Glutamatergic neuron (in vitro differentiated cells): Measurements from ENCODE around the gene PIGQ. TPM values are rescaled to one million over a fixed set of nuclear protein-coding genes. Genes with fewer than 3 reads are reported as not detected.

Experiments used
- DNase-seq: peaks from one replicate; pipeline ENCODE4 v3.0.0; 2022
- H3K27ac Mint-ChIP-seq: one replicate; pipeline ENCODE4 v1.8.0; 2020; ENCODE audit warnings: mild to moderate bottlenecking, mixed read lengths, inconsistent platforms; ENCODE audit not compliant: unreplicated experiment
- H3K27me3 Mint-ChIP-seq: one replicate; pipeline ENCODE4 v1.8.0; 2020; ENCODE audit warnings: mild to moderate bottlenecking, moderate library complexity, mixed read lengths, inconsistent platforms; ENCODE audit not compliant: unreplicated experiment
- H3K36me3 Mint-ChIP-seq: one replicate; pipeline ENCODE4 v1.8.0; 2020; ENCODE audit warnings: mild to moderate bottlenecking, mixed read lengths, inconsistent platforms; ENCODE audit not compliant: unreplicated experiment
- H3K4me1 Mint-ChIP-seq: one replicate; pipeline ENCODE4 v1.8.0; 2020; ENCODE audit warnings: mild to moderate bottlenecking, low read depth, mixed read lengths, inconsistent platforms; ENCODE audit not compliant: unreplicated experiment
- H3K4me3 Mint-ChIP-seq: one replicate; pipeline ENCODE4 v1.8.0; 2020; ENCODE audit warnings: mild to moderate bottlenecking, mixed read lengths, inconsistent platforms; ENCODE audit not compliant: unreplicated experiment
- H3K9me3 Mint-ChIP-seq: one replicate; pipeline ENCODE4 v1.8.0; 2020; ENCODE audit warnings: mild to moderate bottlenecking, moderate library complexity, mixed read lengths, inconsistent platforms; ENCODE audit not compliant: unreplicated experiment
- CTCF ChIP-seq: fragments of 200-600 bp; sonication (generic); IDR thresholded peaks from one replicate; pipeline ENCODE4 v1.5.0; 2021; ENCODE audit not compliant: partially characterized antibody, unreplicated experiment
- total RNA-seq: library from RNA; stranded (reverse); fragmentation: NEBNext Ultra II Directional; extraction: Animal tissue kit (Norgen Biotek cat#: 25700); gene quantifications from one replicate; pipeline ENCODE4 v1.2.1, GENCODE V29; 2021; ENCODE audit not compliant: unreplicated experiment

Gene PIGQ
- total RNA-seq, 1 donor from 2014 or later: 85.0 TPM

DNA sequence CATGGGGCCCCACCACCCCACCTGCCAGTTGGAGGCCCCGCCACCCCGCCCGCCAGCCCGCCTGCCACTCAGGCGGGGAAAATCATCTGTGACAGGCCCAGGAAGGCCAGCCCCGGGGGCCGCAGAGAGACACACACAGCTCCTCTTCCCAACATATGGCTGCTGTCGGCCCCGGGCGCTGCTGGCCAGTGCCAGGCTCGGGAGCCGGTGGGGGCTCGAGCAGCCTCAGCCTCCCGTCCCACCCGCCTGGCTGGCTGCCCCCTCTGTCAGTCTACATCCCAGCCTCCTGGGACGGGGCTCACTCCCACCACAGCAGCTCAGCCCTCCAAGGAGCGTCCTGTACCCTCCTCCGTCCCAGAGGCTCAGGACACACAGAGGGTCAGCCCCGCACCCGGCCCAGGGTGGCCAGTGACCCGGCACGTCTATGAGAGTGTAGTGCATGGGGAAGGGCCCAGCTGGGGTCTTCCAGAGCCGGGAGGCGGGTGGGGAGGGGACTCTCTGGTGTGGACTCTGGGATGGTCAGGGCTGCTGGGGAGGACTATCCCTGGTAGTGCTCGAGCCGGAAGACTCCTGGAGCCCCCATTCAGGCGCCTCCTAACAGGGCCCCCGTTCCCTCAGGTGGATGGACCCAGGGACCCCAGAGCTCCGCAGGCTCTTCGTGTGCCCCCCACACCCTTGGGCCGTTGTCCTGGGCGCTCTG, 13.1 kb upstream of the PIGQ start:
- Mint-ChIP-seq H3K27me3 (no peaks in the 10 kb centered on the region), H3K9me3 (no peaks in the 10 kb centered on the region), H3K4me1 (no peaks in the 10 kb centered on the region), H3K4me3 (no peak overlapping the region), H3K27ac (no peak overlapping the region), H3K36me3 (no peaks in the 10 kb centered on the region)
- no peak for DNase-seq
- no peak for TF ChIP-seq CTCF

DNA sequence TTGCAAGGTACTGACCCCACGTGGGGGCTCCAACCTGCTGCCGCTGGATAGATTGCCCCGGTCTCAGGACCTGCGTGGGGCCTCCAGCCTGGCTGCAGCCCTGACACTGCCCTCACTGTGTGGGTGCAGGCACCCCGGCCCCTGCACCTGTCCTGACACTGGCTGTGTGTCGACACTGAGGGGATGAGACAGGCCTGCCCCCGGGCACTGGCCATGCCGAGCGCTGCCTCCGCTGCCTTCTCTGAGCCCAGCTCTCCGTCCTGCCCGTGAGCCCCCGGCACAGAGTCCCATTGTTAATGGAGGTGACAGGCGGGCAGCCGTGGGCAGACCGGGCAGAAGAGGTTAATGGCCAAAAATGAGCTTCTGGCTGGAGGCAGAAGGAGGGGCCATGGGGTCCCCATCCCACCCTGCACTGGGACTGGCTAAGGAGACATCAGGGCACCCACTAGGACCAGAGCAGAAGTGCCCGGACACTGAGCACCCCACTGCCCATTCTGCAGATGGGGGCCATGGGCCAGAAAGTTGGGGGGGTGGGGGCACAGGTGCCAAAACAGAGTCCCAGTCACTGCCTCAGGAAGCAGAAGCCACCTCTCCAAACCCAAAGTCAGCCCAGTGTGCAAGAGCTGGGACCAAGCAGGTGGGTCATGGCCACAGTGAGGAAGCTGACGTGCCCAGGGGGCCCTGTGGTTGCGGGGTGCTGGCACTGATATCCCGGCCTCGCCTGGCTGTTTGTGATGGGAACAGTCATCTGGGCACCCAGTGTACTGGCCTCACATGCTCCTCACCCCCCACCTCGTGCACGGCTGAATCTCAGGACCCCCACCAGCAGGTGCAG, 12.1 kb upstream of the PIGQ start:
- no peak for DNase-seq
- peaks cover 5% of the 10 kb centered on the region for H3K4me1 Mint-ChIP-seq
- H3K9me3 Mint-ChIP-seq: peaks cover 4% of the 10 kb centered on the region
- H3K4me3 Mint-ChIP-seq: no peak overlapping the region
- peaks cover 5% of the 10 kb centered on the region for H3K27me3 Mint-ChIP-seq
- no peak for TF ChIP-seq CTCF
- H3K27ac Mint-ChIP-seq: no peak overlapping the region
- no peaks in the 10 kb centered on the region for H3K36me3 Mint-ChIP-seq

DNA sequence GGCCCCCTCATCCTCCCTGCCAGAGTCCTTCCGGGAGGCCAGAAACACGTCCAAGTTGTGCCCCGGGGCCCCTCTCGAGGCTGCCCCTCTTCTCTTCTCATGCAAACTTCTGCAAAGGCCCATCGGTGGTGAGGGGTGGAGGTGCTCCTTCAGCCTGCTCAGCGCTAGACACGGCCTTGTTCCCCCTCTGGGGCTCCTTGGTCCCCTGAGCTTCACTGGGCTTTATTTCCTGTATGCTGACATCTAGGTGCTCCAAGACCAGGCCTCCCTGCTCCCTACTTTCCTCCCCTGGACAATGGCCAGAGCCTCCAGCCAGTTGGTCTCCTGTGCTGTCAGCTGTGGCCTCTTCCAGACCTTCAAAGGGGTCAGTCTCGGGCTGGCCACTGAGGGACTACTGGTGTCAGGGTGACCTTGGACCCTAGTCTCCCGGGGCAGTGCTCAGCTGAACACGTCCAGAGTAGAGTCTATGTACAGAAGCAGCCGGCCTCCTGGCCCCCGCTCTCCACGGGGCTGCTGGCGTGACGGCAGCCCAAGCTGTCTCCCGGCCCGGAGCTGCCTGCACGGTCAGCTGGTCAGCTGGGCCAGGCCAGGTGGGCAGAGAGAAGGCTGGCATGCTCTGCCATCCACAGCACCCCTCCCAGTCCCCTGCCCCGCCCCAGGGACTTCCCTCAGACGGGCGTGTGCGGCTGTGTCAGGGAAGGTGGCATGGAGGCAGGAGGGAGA, 11.3 kb upstream of the PIGQ start:
- no peak overlapping the region for H3K27ac Mint-ChIP-seq
- TF ChIP-seq CTCF: no peak
- H3K27me3 Mint-ChIP-seq: peaks cover 6% of the 10 kb centered on the region
- no peak for DNase-seq
- peaks cover 5% of the 10 kb centered on the region for H3K4me1 Mint-ChIP-seq
- no peak overlapping the region for H3K4me3 Mint-ChIP-seq
- peaks cover 6% of the 10 kb centered on the region for H3K9me3 Mint-ChIP-seq
- H3K36me3 Mint-ChIP-seq: no peaks in the 10 kb centered on the region

DNA sequence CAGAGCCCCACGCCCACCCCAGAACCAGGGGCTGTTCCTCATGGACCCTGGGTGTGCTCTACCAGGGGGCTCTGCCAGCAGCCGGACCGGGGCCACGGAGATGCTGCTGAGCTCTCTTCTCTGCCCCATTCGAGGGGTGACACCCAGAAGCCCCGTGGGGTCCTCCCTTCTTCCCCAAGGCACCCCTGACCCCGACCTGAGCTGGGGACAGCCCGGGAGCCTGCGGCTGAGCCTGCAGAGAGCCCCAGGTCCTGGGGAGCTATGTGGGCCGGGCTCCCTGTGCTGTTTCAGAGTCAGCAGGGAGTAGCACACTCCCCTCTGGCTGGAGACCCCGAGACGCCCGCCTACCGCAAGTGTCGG, 10.8 kb upstream of the PIGQ start:
- no peak for TF ChIP-seq CTCF
- peaks cover 5% of the 10 kb centered on the region for H3K4me1 Mint-ChIP-seq
- DNase-seq: no peak
- peaks cover 6% of the 10 kb centered on the region for H3K9me3 Mint-ChIP-seq
- peaks cover 6% of the 10 kb centered on the region for H3K27me3 Mint-ChIP-seq
- no peaks in the 10 kb centered on the region for H3K36me3 Mint-ChIP-seq
- H3K4me3 Mint-ChIP-seq: no peak overlapping the region
- H3K27ac Mint-ChIP-seq: no peak overlapping the region
